HG03558 (cell line): ENCODE results near the gene HAUS8.
"Not testable (repeated sequence)": the region's sequence is repeated elsewhere in the genome, so short reads cannot be mapped to it uniquely, and the experiment has no call there.

ENCODE experiments used
- ATAC-seq: cut with Tn5 transposase; IDR thresholded peaks from one replicate; pipeline ENCODE4 v1.9.1; 2021; ENCODE audit warnings: moderate number of reproducible peaks; ENCODE audit not compliant: unreplicated experiment; ENCODE audit errors: extremely low read depth

Gene HAUS8

DNA sequence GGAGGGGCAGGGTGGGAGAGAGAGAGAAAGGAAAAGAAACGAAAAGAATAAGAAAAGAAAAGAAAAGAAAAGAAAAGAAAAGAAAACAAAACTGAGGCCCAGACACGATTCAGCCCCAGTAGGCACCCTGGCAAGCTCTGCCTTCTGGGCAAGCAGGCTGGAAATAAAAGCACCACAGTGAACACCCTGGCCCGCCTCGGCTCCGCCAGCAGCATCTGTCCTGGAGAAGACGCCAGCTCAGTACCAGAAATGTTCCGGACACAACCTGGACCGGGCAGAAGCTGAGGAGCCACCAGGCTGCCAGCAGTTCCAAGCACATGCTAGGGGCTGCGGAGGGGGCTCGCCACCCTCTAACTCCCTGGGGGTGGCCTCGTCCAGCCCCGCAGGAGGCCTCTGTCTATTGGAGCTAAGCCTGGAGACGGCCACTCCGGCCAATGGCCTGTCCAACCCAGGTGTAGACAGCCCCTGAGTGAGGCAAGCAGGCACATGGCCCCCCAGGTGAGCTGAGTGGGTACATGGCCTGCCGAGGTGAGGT lies 37.2 kb downstream of the HAUS8 start:
- ATAC-seq, result no peak

DNA sequence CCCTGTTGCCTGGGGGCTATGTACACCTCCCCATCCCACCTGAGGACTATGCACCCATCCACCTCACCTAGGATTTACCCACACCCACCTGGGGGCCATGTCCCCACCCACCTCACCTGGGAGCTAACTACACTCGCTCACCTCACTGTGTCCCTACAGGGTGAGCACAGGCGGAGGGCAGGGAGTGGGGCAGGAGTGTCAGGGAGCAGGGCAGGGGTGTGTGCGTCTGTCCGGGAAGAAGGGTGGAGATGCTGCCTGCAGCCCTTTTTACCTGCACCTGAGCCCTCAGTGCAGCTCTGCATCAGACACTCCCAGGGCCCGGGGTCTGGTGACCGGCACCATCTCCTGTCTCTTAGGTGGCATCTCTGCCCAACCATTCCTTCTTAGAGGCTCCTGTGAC lies 38.1 kb downstream of the HAUS8 start:
- no peak for ATAC-seq

DNA sequence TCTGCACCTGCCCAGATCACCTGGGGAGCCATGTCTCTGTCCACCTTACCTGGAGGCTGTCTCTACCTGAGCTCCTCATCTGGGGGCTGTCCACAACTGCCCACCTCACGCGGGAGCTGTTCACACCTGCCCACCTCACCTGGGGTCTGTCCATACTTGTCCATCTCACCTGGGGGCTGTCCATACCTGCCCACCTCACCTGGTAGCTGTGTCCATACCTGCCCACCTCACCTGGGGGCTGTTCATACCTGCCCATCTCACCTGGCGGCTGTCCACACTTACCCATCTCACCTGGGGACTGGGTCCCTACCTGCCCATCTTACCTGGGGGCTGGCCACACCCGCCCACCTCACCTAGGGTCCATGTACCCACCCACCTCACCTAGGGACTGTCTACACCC lies 38.6 kb downstream of the HAUS8 start:
- no peak for ATAC-seq

DNA sequence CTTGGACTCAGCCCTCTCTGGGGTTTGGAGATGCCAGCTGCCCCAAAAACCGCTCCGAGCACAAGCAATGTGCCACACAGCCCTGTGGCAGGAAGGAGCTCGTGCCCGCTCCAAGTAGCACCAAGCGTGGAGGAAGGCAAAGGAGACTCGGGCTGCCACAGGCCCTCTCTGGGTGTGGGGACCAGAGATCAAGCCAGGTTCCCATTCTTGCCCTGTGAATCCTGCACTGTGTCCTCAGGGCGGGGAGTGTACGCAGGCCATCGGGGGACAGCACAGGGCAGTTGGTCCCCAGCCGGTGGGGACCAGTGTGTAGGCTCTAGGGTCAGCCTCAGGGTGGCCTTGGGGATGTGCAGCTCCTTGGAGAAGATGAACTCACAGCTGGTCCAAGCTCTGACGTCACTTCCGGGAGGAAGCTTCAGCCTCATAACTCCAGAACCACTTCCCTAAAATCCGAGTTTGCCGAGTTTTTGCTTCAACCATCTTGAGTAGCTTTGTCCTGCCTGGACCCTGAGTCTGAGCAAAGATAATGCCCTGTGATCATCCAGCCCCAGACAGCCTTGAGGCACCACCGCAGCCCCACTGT lies 39.3 kb downstream of the HAUS8 start:
- no peak for ATAC-seq

DNA sequence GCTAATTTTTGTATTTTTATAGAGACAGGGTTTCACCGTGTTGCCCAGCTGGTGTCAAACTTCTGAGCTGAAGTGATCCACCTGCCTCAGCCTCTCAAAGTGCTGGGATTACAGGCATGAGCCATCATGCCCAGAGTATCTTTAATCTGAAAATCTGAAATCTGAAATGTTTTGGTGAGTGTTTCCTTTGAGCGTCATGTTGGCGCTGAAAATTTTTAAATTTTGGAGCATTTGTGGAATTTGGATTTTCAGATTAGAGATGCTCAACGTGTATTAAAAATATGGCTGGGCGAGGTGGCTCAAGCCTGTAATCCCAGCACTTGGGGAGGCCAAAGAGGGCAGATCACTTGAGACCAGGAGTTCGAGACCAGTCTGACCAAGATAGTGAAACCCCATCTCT lies 43.5 kb downstream of the HAUS8 start:
- no peak for ATAC-seq

DNA sequence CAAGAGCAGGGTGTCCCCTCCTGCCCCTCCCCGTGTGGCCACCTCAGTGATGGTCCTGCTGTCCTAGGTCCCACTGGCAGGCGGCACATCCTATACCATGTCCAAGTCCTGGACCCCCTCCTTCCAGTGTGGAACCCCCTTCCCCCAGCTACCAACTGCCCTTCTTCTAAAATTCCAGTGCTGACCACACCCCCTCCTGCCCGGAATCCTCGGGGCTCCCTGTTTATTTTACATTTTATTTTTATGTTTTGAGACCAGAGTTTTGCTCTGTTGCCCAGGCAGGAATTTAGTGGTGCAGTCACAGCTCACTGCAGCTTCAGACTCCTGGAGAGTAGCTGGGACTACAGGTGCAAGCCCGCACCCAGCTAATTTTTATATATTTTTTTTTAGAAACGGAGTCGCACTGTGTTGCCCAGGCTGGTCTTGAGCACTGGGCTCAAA lies 47.7 kb downstream of the HAUS8 start:
- ATAC-seq, result no peak

DNA sequence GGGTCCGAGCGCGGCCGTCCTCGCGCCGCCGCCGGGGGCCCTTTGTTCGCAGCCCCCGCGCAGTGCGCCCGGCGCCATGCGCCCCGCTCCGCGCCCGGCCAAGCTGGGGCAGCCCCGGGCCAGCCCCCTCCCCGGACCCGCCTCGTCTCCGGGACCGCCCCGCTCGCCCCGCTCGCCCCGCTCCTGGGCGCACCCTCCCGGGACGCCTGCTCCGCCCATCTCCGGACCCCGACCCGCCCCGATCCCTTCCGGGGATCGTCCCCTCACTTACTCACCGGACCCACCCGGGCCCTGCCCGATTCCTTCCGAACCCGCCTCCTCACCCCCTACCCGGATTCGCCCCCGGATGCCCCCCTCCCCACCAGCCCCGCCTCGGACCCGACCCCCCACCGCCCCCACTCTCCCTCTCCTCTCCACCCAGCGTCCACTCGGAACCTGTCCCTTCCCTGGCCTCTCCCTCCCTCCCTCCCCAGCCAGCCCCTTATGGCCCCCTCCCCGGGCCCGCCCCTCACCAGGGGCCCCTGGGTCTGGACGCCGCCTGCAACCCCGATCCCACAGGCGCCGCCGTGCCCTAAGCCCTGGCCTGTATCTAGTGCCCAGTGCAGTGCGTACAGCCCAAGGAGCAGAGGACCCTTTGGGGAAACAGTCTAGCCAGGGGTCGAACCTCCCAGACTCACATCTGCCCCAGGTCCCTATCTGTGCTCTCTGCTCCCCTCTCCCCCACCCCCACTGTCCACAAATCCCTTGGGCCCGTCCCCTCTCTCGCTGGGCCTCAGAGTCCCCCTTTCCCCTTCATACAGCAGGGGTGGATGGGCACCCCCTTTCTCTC lies 48.3 kb downstream of the HAUS8 start, which contains the start of gene CPAMD8:
TSS of gene CPAMD8 (minus strand) at position 105 of the 829 bp plus-strand sequence. CDS start 168 bp downstream, outside the sequence.
- no peak for ATAC-seq

DNA sequence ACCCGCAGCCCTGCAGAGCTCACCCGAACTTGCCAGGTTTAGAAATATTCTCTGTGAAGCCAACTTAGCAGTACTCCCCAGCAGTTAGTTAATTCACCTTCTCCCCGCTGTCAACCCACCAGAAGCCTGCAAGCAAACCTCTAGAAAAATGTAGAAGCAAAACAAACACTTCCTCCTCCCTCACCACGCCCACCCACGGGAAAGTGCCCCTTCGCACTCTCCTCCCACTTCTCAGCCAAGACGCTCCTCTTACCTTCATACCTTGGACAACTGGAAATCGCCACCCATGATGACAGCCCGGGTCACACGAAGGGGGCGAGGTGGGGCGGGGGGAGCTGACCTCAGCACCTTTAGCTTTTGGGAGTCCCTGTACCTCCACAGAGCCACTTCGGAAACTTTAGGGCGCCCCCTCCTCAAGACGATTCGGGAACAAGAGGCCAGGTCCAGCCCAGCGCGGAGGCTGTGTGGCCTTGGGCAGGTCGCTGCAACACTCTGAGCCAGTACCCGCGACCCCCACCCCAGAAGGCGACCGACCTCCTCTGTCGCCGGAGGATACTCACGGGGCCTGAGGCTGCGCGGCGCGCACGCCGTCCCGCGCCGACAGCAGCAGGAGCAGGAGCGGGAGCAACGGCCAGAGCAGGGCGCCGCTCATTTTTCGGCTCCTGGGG lies 49.1 kb downstream of the HAUS8 start:
- ATAC-seq, result no peak

DNA sequence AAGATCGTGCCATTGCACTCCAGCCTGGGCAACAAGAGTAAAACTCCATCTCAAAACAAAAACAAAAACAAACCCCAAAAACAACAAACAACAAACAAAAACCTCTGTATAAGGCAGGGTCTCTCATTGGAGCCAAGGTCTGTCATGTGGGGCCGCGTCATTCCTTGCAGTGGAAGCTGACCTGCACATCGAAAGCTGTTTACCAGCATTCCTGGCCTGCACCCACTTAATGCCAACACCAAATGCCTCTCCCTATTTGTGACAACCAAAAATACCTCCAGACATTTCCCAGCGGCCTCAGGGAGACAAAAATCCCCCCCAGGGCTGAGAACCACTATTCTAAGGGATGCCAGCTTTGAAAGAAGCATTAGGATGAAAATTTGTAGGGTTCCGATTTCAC lies 49.9 kb downstream of the HAUS8 start:
- no peak for ATAC-seq

DNA sequence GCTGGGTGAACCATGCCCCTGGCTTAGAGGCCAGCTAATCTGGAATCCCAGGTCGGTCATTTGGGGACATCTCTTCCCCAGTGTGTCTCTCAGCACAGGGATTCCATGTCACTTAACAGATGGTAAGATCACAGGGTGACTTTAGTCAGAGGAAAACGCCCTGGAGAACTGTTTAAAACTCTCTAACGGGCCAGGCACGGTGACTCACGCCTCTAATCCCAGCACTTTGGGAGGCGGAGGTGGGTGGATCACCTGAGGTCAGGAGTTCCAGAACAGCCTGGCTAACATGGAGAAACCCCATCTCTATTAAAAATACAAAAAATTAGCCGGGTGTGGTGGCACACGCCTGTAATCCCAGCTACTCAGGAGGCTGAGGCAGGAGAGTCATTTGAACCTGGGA lies 50.3 kb downstream of the HAUS8 start:
- ATAC-seq, result not testable (repeated sequence)

DNA sequence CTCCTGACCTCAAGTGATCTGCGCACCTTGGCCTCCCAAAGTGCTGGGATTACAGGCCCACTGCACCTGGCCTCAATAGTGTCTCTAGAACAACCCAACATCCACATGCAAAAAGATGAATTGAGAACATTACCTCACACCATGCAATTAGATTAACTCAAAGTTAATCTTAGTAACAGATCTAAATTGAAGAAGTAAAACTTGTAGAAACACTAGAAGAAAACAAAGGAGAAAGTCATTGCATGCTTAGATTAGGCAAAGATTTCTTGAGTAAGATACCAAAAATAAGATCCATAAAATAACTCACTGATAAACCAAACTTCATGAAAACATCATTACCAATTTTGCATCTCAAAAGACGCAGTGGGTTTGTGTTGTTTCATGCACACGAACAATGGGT lies 51.4 kb downstream of the HAUS8 start:
- ATAC-seq, result no peak

DNA sequence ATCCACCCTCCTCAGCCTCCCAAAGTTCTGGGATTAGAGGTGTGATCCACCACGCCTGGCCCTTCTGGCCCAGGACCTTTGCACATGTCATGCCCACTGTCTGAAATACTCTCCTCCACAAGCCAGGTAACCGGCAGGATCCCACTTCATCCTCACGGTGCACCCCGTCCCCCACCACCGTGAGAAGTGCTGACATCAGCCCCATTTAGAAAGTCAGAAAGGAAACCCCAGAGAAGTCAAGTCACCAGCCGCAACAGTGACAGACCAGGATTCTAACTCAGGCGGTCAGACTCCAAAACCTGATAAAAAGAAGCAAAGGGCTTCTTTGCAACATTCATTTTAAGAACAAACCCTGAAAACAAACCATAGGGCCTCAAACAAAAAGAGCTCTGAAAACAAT lies 52.5 kb downstream of the HAUS8 start:
- no peak for ATAC-seq

DNA sequence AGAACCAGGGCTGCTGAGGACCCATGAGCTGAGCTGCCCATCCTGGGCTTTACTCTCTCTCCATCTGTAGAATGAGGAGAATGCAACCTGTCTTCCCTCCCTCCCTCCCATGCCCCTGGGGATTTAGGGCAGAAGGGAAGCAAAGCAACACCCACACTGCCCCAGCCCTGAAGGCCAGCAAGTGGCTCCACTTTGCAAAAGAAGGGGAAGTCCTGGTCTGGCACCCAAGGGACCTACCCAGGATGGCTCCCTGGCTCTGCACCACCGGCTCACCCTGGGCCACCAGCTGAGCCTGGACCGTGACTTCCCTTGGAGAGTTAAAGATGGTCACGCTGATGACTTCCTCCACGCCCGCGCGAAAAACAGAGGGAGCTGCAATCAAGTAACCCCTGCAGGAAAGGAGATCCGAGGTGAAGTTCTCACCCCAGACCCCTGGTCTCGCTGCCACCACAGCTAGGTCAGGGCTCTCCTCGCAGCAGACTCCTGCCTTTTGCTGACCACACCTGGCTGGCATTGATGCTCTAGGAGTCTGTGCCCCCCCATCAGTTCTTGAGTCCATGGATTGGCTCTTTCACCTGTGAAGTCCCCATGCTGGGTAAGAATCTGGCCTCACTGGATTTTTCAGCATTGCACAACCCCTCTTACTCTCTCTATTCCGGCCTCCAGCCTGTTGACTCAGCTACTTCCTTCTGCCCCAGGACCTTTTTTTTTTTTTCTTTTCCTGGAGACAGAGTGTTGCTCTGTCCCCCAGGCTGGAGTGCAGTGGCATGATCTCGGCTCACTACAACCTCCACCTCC lies 53.3 kb downstream of the HAUS8 start:
- ATAC-seq, result no peak

DNA sequence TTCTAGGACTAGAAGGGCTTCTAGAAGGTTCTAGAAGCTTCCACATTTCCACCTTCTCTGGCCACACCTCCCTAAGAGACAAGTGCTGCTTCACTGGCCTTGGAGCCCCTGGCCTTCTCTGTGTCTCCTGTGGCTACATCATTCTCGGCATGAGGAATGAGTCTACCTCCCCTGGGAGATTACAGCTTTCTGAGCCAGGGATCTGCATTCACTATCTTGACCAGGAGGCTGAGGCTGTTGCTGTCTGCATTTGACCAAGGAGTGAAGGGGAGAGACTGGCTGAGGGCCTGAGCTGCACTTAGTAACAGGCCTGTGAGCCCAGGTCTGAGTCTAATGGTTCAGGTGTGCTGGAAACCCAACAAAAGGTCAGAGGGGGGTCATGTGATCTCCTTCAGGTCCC lies 53.9 kb downstream of the HAUS8 start:
- ATAC-seq, result no peak

DNA sequence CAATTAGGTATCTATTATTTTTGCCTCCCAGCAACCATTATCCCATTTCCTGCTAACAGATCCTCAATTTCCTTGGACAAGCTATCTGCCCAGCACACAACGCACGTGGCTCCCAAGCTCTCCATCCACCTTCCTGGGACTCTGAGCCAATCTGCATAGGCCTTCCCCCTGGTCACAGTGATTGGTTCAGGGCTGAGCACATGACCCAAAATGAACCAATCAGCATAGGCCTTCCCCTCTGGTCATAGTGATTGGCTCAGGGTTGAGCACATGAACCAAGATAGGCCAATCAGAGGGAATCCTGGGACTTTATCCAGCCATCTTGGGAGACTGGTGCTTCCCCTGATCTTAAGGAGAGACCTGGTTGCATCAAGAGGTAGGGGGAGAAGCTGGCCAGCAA lies 54.4 kb downstream of the HAUS8 start:
- no peak for ATAC-seq

DNA sequence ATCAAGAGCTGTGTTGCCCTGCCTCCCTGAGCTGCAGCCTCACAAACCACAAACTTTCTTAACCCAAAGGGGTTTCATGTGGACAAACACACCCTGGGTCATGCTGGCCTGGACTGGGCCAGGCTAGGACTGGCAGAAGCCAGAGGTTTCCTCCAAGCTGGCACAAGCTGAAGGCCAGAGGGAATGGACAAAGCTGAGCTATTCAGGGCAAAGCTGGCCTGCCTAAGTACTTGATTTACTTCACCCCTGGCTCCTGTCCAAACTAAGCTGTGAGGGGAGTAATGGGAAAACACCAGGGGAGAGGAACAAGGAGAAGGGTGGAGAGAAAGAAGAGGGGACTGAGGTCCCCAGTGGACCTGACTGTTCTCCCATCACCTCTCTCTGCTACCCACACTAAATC lies 54.9 kb downstream of the HAUS8 start:
- ATAC-seq, result no peak

DNA sequence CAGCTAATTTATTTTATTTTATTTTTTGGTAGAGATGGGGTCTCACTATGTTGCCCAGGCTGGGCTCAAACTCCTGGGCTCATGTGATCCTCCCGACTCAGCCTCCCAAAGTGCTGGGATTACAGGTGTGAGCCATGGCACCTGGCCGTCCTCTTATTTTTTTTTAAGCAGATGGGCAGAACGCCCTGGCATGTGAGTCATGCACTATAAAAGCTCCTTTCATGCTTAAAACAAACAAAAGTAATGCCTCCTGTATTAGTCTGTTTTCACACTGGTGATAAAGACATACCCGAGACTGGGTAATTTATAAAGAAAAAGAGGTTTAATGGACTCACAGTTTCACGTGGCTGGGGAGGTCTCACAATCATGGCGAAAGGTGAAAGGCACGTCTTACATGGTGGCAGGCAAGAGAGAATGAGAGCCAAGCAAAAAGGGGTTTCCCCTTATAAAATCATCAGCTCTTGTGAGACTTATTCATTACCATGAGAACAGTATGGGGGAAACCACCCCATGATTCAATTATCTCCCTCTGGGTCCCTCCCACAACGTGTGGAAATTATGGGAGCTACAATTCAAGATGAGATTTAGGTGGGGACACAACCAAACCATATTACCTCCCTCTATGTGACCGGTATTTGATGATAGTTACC lies 60.9 kb downstream of the HAUS8 start:
- ATAC-seq, result not testable (repeated sequence)

DNA sequence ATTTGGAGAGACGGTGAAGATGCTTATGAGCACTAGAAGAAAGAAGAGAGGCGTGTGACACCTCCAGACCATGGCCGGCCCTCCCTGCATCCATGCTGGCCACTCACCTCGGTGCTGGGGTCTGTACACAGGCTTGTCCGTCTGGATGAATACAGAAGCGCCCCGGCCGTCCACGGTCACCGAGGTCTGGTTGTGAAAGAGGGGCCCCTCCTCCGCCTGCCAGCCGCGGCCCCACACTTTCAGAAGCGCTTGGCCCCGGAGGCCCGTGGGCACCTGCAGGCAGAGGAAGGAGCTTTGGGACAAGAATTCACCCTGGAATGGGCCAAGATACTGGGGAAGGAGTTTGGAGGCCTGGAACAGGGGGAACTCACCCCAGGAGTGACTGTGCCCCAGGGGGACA lies 63.8 kb downstream of the HAUS8 start:
- no peak for ATAC-seq

DNA sequence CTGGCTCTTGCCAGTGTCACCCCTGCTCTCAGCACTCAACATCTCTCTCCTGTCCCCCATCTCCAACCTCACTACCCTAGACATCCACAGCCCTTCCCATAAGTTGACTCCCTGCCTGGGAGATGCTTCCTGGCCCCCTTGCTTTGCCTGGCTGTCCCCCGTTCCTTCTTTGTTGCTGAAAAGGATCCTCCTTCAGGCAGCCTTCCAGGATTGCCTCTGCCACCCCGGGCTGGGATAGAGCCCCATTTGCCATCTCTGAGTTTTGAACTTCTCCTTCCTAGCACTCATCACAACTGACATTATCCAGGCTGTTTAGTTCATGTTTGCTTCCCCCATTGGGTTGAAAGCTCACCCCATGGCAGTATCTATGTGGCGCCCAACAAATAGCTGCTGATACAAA lies 68.7 kb downstream of the HAUS8 start:
- ATAC-seq, result no peak

DNA sequence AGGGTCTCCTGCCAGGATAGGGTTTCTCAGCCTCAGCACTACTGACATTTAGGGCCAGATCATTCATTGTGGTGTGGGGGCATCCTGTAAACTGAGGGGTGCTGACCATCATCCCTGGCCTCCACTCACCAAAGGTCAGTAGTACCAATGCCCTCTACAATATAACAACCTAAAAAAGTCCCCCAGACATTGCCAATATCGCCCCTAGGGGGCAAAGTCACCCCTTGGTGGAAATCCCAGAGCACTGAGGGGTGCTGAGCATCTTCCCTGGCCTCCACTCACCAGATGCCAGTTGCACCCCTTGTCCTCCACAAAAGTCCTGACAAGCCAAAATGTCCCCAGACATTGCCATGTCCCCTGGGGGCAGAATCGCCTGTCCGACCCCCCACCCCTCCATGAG lies 70.3 kb downstream of the HAUS8 start:
- no peak for ATAC-seq
